ENCODE measurements around the gene RHPN2.

GRCh38 chr19:33039108-33039599 lies 25.5 kb downstream of the RHPN2 start:
- TF ChIP-seq CTCF (IDR thresholded peaks at IDR 0.05) = no peak
- no peak for TF ChIP-seq POLR2A (IDR thresholded peaks at IDR 0.05)

Data from esophagus squamous epithelium (tissue), 4 donors.